Epithelial cell of esophagus (primary cell): ENCODE data around the gene ADD3.

Experiments used
- DNase-seq: peaks from one replicate; pipeline ENCODE4 v3.0.0; 2010; ENCODE audit warnings: low read depth
- H3K4me3 ChIP-seq: 2 replicates; pipeline ENCODE4 v1.5.1; 2011; ENCODE audit warnings: mild to moderate bottlenecking, low read length, control low read depth
- TF ChIP-seq, protein P1 (sequence below): IDR thresholded peaks from 2 replicates; pipeline ENCODE4 v1.5.1; 2011; ENCODE audit warnings: low read depth, mild to moderate bottlenecking, low read length, control low read depth, inconsistent platforms; ENCODE audit not compliant: insufficient read depth; ENCODE audit errors: missing control alignments

ADD3 gene

DNA sequence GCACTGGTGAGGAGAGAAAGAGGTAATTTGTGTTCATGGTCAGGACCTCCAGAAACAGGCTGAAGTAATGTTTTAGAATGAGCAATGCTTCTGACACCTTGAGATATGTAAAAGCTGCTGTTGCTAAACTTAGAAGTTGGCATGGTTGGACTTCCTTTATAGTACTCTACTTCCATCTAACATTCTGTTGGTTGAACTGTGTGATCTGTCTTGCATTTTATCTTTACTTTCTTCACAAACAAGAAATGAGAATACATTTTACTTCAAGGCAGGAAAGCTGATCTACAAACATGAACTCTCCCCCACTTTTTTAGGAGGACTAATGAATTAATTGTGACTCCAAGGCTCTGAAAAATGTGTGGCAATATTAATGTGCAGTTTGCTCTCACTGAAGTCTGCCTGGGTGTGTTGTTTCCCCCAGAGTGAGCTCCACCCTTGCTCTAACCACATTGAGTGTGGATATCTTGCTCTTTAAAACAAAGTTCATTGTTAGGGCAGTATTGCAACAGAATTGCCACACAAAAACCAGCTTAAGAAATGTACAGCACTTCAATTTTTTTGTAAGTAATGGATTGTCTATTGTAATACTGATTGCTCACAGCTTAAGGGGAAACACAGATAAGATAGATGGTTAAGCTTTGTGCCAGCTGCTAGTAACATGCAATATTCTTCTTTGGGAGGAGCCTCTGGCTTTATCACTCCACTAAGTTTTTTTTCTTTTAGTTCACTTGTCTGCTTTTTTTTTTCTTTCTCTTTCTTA, 69.0 kb downstream of the ADD3 start:
- DNase-seq = peak; percentile 89
- H3K4me3 ChIP-seq = no peak overlapping the region

DNA sequence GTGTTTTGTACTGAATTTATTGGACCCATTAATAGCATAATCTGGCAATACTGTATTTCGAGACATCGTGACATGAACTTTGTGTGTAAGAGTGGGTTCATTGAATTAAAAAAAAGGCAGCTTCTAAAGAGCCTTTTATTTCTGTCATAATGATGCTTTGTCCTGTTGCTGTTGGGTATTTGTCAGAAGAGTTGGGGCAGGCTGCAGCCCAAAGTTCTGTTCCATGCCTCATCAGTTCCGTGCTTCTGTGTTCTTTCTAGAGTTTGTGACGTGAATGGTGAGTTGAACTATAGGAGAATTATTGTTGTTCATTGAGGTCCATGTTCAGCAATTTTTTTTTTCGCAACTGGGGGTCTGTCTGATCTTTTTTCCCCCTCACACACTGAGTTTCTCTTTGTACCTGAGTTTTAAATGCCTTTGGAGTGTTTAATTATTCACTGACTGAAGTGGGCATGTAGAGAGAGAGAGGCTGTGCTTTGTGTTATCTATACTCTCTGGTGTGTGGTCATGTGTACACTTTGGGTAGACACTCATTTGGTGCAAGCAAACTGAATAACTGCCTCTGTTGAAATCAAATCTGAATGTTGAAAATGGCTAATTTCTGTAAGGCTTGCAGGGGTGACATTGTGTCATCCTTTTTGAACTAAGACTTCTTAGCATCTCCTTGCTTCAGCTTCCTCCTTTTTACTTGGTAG, 69.8 kb downstream of the ADD3 start:
- H3K4me3 ChIP-seq = no peak overlapping the region
- no peak for DNase-seq
- TF ChIP-seq, protein P1, sequence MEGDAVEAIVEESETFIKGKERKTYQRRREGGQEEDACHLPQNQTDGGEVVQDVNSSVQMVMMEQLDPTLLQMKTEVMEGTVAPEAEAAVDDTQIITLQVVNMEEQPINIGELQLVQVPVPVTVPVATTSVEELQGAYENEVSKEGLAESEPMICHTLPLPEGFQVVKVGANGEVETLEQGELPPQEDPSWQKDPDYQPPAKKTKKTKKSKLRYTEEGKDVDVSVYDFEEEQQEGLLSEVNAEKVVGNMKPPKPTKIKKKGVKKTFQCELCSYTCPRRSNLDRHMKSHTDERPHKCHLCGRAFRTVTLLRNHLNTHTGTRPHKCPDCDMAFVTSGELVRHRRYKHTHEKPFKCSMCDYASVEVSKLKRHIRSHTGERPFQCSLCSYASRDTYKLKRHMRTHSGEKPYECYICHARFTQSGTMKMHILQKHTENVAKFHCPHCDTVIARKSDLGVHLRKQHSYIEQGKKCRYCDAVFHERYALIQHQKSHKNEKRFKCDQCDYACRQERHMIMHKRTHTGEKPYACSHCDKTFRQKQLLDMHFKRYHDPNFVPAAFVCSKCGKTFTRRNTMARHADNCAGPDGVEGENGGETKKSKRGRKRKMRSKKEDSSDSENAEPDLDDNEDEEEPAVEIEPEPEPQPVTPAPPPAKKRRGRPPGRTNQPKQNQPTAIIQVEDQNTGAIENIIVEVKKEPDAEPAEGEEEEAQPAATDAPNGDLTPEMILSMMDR = no peak

More for the DNA sequence above, 69.0 kb downstream of the ADD3 start:
- TF ChIP-seq, protein P1 = no peak

DNA sequence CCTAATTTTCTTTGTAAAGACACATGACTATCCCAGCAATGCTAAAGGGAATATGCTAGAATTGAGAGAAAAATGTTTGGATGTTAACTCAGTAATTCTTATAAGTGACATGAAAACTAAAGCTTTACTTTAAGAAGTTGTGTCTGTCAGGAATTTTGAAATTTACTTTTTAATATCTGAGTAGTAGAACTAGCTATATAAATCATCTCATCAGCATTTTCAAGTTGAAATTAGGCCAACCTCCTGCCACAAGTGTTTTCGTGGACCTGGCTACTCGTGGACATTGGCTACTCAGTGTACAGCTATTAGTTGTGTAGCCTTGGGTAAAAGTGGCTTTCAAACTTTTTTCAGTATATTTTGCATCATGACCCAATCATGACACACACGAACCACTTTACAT, 70.5 kb downstream of the ADD3 start:
- H3K4me3 ChIP-seq = no peak overlapping the region
- TF ChIP-seq, protein P1 = no peak
- DNase-seq = no peak

DNA sequence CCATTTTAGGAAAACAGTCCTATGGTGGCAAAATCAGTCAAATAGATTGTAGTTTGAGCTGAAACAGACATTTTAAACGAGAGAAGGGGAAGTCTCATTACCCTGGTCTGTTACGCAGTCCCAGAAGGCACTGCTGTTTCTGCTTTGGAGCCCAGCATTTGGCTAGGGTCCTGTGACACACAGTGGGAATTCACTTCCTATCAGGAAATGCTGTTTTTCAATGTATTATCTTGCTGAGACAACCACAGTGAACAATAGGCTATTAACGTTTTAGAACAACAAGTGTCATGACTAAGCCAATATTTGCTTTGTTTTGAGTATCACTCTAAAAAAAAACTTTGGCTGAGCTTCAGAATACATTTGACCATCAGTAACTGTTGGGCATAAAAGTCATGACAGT, 74.1 kb downstream of the ADD3 start:
- TF ChIP-seq, protein P1 = no peak
- peak; percentile 73 for DNase-seq

DNA sequence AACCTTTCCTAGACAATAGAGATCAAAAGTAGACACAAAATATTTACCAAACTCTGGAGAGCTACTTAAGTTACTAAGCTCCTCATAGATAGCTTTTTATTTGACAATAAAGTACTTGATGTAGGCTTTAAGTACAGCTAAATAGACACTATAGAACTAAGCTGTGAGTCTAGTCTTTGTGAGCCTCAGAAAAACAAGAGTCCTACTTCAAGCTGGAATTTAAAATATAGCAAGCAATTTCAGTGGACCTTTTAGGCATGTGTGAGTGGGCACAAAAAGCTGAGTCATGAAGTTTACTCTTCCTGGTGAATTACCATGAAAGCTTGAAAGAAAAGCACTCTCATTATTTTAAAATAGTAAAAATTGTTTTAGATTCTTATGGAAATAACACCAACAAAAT, 76.1 kb downstream of the ADD3 start:
- DNase-seq = peak; percentile 29
- no peak overlapping the region for H3K4me3 ChIP-seq
- TF ChIP-seq, protein P1 = no peak

More for the DNA sequence above, 74.1 kb downstream of the ADD3 start:
- no peak overlapping the region for H3K4me3 ChIP-seq

DNA sequence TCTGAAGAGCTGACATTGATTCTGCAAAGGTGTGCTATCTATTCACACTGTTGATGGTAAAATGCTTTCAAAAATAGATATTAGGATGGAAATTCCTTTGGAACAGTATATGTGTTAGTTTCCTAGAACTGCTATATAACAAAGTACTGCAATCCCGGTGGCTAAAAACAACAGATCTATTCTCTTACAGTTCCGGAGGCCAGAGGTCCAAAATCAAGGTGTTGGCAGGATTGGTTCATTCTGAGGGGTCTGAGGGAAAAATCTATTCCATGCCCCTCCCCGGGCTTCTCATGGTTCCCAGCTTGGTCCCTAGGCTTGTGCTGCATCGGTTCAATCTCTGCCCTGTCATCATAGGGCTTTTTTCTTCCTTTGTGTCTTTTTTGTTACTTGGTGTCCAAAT, 79.9 kb downstream of the ADD3 start:
- no peak for DNase-seq
- TF ChIP-seq, protein P1 = no peak
- H3K4me3 ChIP-seq = no peak overlapping the region
